HCT116 (cell line): ENCODE results near the gene RTKN2. TPM values are rescaled to one million over a fixed set of nuclear protein-coding genes. Genes with fewer than 3 reads are reported as not detected.

ENCODE experiments used
- ATAC-seq: fragments of 200-7000 bp; cut with Tn5 transposase; 2 replicates; pipeline ENCODE4 v1.9.1; 2020; ENCODE audit warnings: mild to moderate bottlenecking, moderate library complexity
- BruUV-seq: library from RNA; stranded (reverse); fragments of 400-500 nt; replicated peaks from 2 replicates; lab custom pipeline; 2021; lab: Mats Ljungman, UMichigan
- CTCF ChIA-PET: fragments of 300-600 bp; sonication (Branson Sonifier 250); formaldehyde crosslinking; loops from one replicate; lab custom pipeline; 2021; ENCODE audit warnings: antibody characterized with exemption; lab: Charles Lee
- POLR2A ChIA-PET: fragments of 300-600, 350-600 bp; sonication (Branson Sonifier 250); formaldehyde crosslinking; loops from one replicate; lab custom pipeline; 2021; ENCODE audit warnings: antibody characterized with exemption; lab: Charles Lee
- RAD21 ChIA-PET, 2 experiments: fragments of 300-600 bp; sonication (Branson Sonifier 250); formaldehyde crosslinking; loops; one replicate each; lab custom pipeline; 2023; ENCODE audit warnings: low total read pairs in 2 of 2; ENCODE audit not compliant: uncharacterized antibody in 2 of 2, unreplicated experiment in 2 of 2, low non-redundant PET in 1 of 2; lab: Charles Lee
- DNase-seq: peaks from one replicate; pipeline ENCODE4 v3.0.0-alpha.2; 2010; ENCODE audit warnings: low read depth, low spot score
- H2AFZ ChIP-seq: fragments of 200-600 bp; shearing (Covaris generic), sonication (generic); 2 replicates; pipeline ENCODE4 v1.6.1; 2017; ENCODE audit warnings: low read depth, mixed run types, mixed read lengths, antibody characterized with exemption, low read length; ENCODE audit not compliant: poor library complexity, severe bottlenecking
- H3K27ac ChIP-seq: 2 replicates; pipeline ENCODE4 v1.5.1; 2012; ENCODE audit warnings: low read depth, low read length
- H3K27me3 ChIP-seq: fragments of 200-600 bp; sonication (generic); 2 replicates; pipeline ENCODE4 v1.6.1; 2016; ENCODE audit warnings: mixed run types, low read length, mixed read lengths; ENCODE audit not compliant: insufficient read depth
- H3K36me3 ChIP-seq, 2 experiments: fragments of 200-500 bp in 1 of 2; fragments of 200-600 bp in 1 of 2; sonication (Bioruptor generic) in 1 of 2; sonication (generic) in 1 of 2; 2 replicates each; pipeline versions ENCODE4 v1.5.1 to v1.6.1; 2014 to 2016; ENCODE audit warnings: low read length in 2 of 2, inconsistent platforms in 1 of 2, mixed read lengths in 1 of 2, mixed run types in 1 of 2; ENCODE audit not compliant: insufficient read depth in 2 of 2, control insufficient read depth in 1 of 2
- H3K4me1 ChIP-seq, 2 experiments: fragments of 200-600 bp in 1 of 2; sonication (generic) in 1 of 2; 2 replicates each; pipeline versions ENCODE4 v1.5.1 to v1.6.1; 2012 to 2017; ENCODE audit warnings: low read length in 2 of 2, inconsistent platforms in 1 of 2, mild to moderate bottlenecking in 1 of 2, mixed read lengths in 1 of 2, mixed run types in 1 of 2, moderate library complexity in 1 of 2; ENCODE audit not compliant: insufficient read depth in 2 of 2, control insufficient read depth in 1 of 2
- H3K4me2 ChIP-seq: fragments of 200-600 bp; sonication (generic); 2 replicates; pipeline ENCODE4 v1.6.1; 2017; ENCODE audit warnings: mixed run types, low read length, mixed read lengths
- H3K4me3 ChIP-seq, 2 experiments: fragments of 200-600 bp in 1 of 2; sonication (generic) in 1 of 2; replicated peaks in 1 of 2; 2 replicates each; pipeline ENCODE4 v1.5.1; 2011 to 2016; ENCODE audit warnings: low read length in 2 of 2, control low read depth in 1 of 2, low read depth in 1 of 2, mild to moderate bottlenecking in 1 of 2, mixed read lengths in 1 of 2, mixed run types in 1 of 2
- H3K79me2 ChIP-seq: fragments of 200-600 bp; sonication (generic); 2 replicates; pipeline ENCODE4 v1.6.1; 2017; ENCODE audit warnings: mild to moderate bottlenecking, mixed run types, low read length, moderate library complexity, mixed read lengths; ENCODE audit not compliant: insufficient read depth
- H3K9ac ChIP-seq: fragments of 200-600 bp; sonication (generic); 2 replicates; pipeline ENCODE4 v1.6.1; 2016; ENCODE audit warnings: low read length, mixed read lengths
- H3K9me2 ChIP-seq: fragments of 200-600 bp; sonication (generic), shearing (Covaris generic); 2 replicates; pipeline ENCODE4 v1.6.1; 2017; ENCODE audit warnings: mixed run types, mild to moderate bottlenecking, moderate library complexity; ENCODE audit not compliant: insufficient read depth
- H3K9me3 ChIP-seq, 2 experiments: fragments of 200-500 bp in 1 of 2; fragments of 200-600 bp in 1 of 2; sonication (Bioruptor generic) in 1 of 2; sonication (generic) in 1 of 2; 2 replicates each; pipeline ENCODE4 v1.6.1; 2014 to 2017; ENCODE audit warnings: low read length in 2 of 2, mixed read lengths in 2 of 2, inconsistent platforms in 1 of 2, low read depth in 1 of 2, mild to moderate bottlenecking in 1 of 2, mixed run types in 1 of 2, moderate library complexity in 1 of 2; ENCODE audit not compliant: control insufficient read depth in 1 of 2, insufficient read depth in 1 of 2
- H4K20me1 ChIP-seq: fragments of 200-600 bp; sonication (generic), shearing (Covaris generic); 2 replicates; pipeline ENCODE4 v1.6.1; 2017; ENCODE audit warnings: mixed run types, mild to moderate bottlenecking, moderate library complexity; ENCODE audit not compliant: insufficient read depth
- ATF3 ChIP-seq: IDR thresholded peaks from 2 replicates; pipeline ENCODE4 v1.6.1; 2012
- CBX3 ChIP-seq: IDR thresholded peaks from 2 replicates; pipeline ENCODE4 v1.6.1; 2012; ENCODE audit warnings: low read depth
- CEBPB ChIP-seq: IDR thresholded peaks from 2 replicates; pipeline ENCODE4 v1.6.1; 2012; ENCODE audit warnings: low read depth
- CTCF ChIP-seq, 3 experiments: fragments of 200-600 bp in 1 of 3; sonication (generic) in 1 of 3; IDR thresholded peaks in 2 of 3; conservative IDR thresholded peaks in 1 of 3; 2 replicates each; pipeline ENCODE4 v1.5.1; 2012 to 2017; ENCODE audit warnings: low read depth in 2 of 3, low read length in 2 of 3, antibody characterized with exemption in 1 of 3, borderline replicate concordance in 1 of 3, control low read depth in 1 of 3, mild to moderate bottlenecking in 1 of 3, mixed read lengths in 1 of 3, mixed run types in 1 of 3, moderate library complexity in 1 of 3; ENCODE audit not compliant: insufficient read depth in 1 of 3
- ELF1 ChIP-seq: IDR thresholded peaks from 2 replicates; pipeline ENCODE4 v1.6.1; 2012; ENCODE audit warnings: low read depth, borderline replicate concordance
- EZH2 ChIP-seq: fragments of 200-600 bp; sonication (generic); IDR thresholded peaks from 2 replicates; pipeline ENCODE4 v1.6.1; 2017; ENCODE audit warnings: antibody characterized with exemption, mixed run types
- EZH2phosphoT487 ChIP-seq: fragments of 200-600 bp; IDR thresholded peaks from 2 replicates; pipeline ENCODE4 v1.6.1; 2018; ENCODE audit warnings: antibody characterized with exemption, borderline replicate concordance
- FOSL1 ChIP-seq: IDR thresholded peaks from 2 replicates; pipeline ENCODE4 v1.6.1; 2012; ENCODE audit warnings: low read depth
- JUND ChIP-seq: IDR thresholded peaks from 2 replicates; pipeline ENCODE4 v1.6.1; 2012
- MAX ChIP-seq: IDR thresholded peaks from 2 replicates; pipeline ENCODE4 v1.6.1; 2012
- POLR2A ChIP-seq: IDR thresholded peaks from 2 replicates; pipeline ENCODE4 v1.7.0; 2011; ENCODE audit warnings: borderline replicate concordance; ENCODE audit not compliant: insufficient read depth, insufficient read length; ENCODE audit errors: extremely low read depth
- POLR2AphosphoS5 ChIP-seq: IDR thresholded peaks from 2 replicates; pipeline ENCODE4 v1.6.1; 2011; ENCODE audit warnings: mild to moderate bottlenecking, low read depth, low read length, moderate library complexity
- RAD21 ChIP-seq: IDR thresholded peaks from 2 replicates; pipeline ENCODE4 v1.6.1; 2012; ENCODE audit warnings: low read depth, mild to moderate bottlenecking
- SIN3A ChIP-seq: IDR thresholded peaks from 2 replicates; pipeline ENCODE4 v1.6.1; 2012; ENCODE audit warnings: low read depth
- SP1 ChIP-seq: IDR thresholded peaks from 2 replicates; pipeline ENCODE4 v1.6.1; 2012; ENCODE audit warnings: low read depth
- YY1 ChIP-seq: IDR thresholded peaks from 2 replicates; pipeline ENCODE4 v1.6.1; 2011; ENCODE audit warnings: low read length, low read depth, moderate library complexity, mild to moderate bottlenecking; ENCODE audit not compliant: insufficient replicate concordance; ENCODE audit errors: extremely low read depth
- ZBTB33 ChIP-seq: IDR thresholded peaks from 2 replicates; pipeline ENCODE4 v1.6.1; 2011; ENCODE audit warnings: mild to moderate bottlenecking, low read length, moderate library complexity; ENCODE audit not compliant: insufficient replicate concordance; ENCODE audit errors: extremely low read depth
- ZNF274 ChIP-seq: fragments of 200-500 bp; sonication (Bioruptor generic); IDR thresholded peaks from 2 replicates; pipeline ENCODE4 v1.6.1; 2014; ENCODE audit warnings: mild to moderate bottlenecking, low read depth, low read length, inconsistent platforms
- intact Hi-C: fragments of 100-400 bp; cut with micrococcal nuclease; formaldehyde crosslinking; loops from 2 replicates; pipeline ENCODE4 v1.10.0; 2022
- total RNA-seq: library from RNA; stranded (reverse); gene quantifications from one replicate; pipeline ENCODE4 v1.2.1, GENCODE V29; 2021; ENCODE audit not compliant: unreplicated experiment

Gene RTKN2
- total RNA-seq, 1 experiment from 2014 or later = 7.9 TPM

- no peak for TF ChIP-seq ATF3
- no peak for TF ChIP-seq CBX3
Measured at GRCh38 chr10:62266611-62267010, 2.0 kb downstream of the RTKN2 start (continued).

GRCh38 chr10:62266147-62266546, 2.5 kb downstream of the RTKN2 start:
- H3K9me3 ChIP-seq = no peaks in the 10 kb centered on the region
- POLR2A ChIA-PET = no interaction called here
- CTCF ChIA-PET = no interaction called here
- no peak overlapping the region for H3K9ac ChIP-seq
- no peak for TF ChIP-seq POLR2A
- no peak for TF ChIP-seq CBX3
- no peak for TF ChIP-seq ELF1
- no peak for TF ChIP-seq FOSL1
- no peak for TF ChIP-seq JUND
- TF ChIP-seq MAX = no peak
- TF ChIP-seq CTCF (IDR thresholded peaks at IDR 0.05 in 2 of 3, conservative IDR thresholded peaks at IDR 0.05 in 1 of 3; ENCODE audit: borderline replicate concordance in 1 of 3, insufficient read depth in 1 of 3, low read depth in 2 of 3, low read length in 2 of 3) = no peak
- no peak for TF ChIP-seq EZH2phosphoT487
- TF ChIP-seq ZNF274 = no peak
- no peak for TF ChIP-seq RAD21
- no peak for TF ChIP-seq EZH2
- TF ChIP-seq SP1 = no peak
- no peak for TF ChIP-seq POLR2AphosphoS5
- no peak for TF ChIP-seq YY1
- no peak for TF ChIP-seq CEBPB
- no peak for TF ChIP-seq ZBTB33
- no peak for TF ChIP-seq SIN3A
- TF ChIP-seq, all 23 proteins: peak for 0
- no peaks in the 10 kb centered on the region for H3K36me3 ChIP-seq
- H3K4me2 ChIP-seq = no peak overlapping the region
- H3K4me3 ChIP-seq = no peak overlapping the region
- H3K79me2 ChIP-seq = peaks cover 22% of the 10 kb centered on the region
- DNase-seq (no peak), ATAC-seq (no peak)
- RAD21 ChIA-PET = no interaction called here
- no peaks in the 10 kb centered on the region for H4K20me1 ChIP-seq
- no peaks in the 10 kb centered on the region for H3K27me3 ChIP-seq
- no TSS peak for BruUV-seq
- H3K4me1 ChIP-seq = peaks cover 3 to 20% of the 10 kb centered on the region in 2 experiments; a peak in 3 of 4 replicates
- H3K27ac ChIP-seq = no peak overlapping the region
- H3K9me2 ChIP-seq = no peaks in the 10 kb centered on the region
- H2AFZ ChIP-seq = no peak overlapping the region
- intact Hi-C loops = no loop called here
